Mucosa of stomach (tissue), 1 donor: ENCODE measurements around the gene ZMPSTE24.
A peak's percentile ranks its signal among the peaks of the same experiment; 100 is the strongest.
"Not testable (repeated sequence)": the region's sequence is repeated elsewhere in the genome, so short reads cannot be mapped to it uniquely, and the experiment has no call there.

Experiments
- H3K27me3 ChIP-seq: one replicate; pipeline ENCODE4 v1.7.0; 2013; ENCODE audit warnings: mild to moderate bottlenecking, low read length; ENCODE audit not compliant: control insufficient read depth, insufficient read depth
- H3K36me3 ChIP-seq: one replicate; pipeline ENCODE4 v1.7.0; 2013; ENCODE audit warnings: low read length; ENCODE audit not compliant: control insufficient read depth, insufficient read depth
- H3K4me1 ChIP-seq: one replicate; pipeline ENCODE4 v1.7.0; 2013; ENCODE audit warnings: mild to moderate bottlenecking, low read length; ENCODE audit not compliant: control insufficient read depth, insufficient read depth
- H3K4me3 ChIP-seq: one replicate; pipeline ENCODE4 v1.7.0; 2013; ENCODE audit warnings: low read length
- H3K9ac ChIP-seq: one replicate; pipeline ENCODE4 v1.7.0; 2013; ENCODE audit warnings: mild to moderate bottlenecking, low read length, moderate library complexity
- H3K9me3 ChIP-seq: one replicate; pipeline ENCODE4 v1.7.0; 2013; ENCODE audit warnings: mild to moderate bottlenecking, low read length, moderate library complexity; ENCODE audit not compliant: control insufficient read depth
- donor health status: Pancreatic carcinoma.

The ZMPSTE24 gene

GRCh38 chr1:40257688-40258444 lies at the start of gene ZMPSTE24:
Gene ZMPSTE24, plus strand, starts transcription at chr1:40258236. Its CDS starts 36 bp downstream, at chr1:40258272.
- peak within 1 kb of the TSS; percentile 78 for H3K4me3 ChIP-seq
- H3K9me3 ChIP-seq: no peaks in the 10 kb centered on the region
- H3K4me1 ChIP-seq: no peaks in the 10 kb centered on the region
- no peaks in the 10 kb centered on the region for H3K36me3 ChIP-seq
- H3K27me3 ChIP-seq: no peaks in the 10 kb centered on the region
- peak within 1 kb of the TSS; percentile 99 for H3K9ac ChIP-seq

- Histone ChIP-seq H3K9ac (no peak overlapping the region), H3K9me3 (no peaks in the 10 kb centered on the region), H3K27me3 (no peaks in the 10 kb centered on the region), H3K36me3 (no peaks in the 10 kb centered on the region), H3K4me3 (no peak overlapping the region), H3K4me1 (no peaks in the 10 kb centered on the region)
Measured at GRCh38 chr1:40210511-40211204, 47.4 kb upstream of the ZMPSTE24 start.

GRCh38 chr1:40218333-40218732 lies 39.7 kb upstream of the ZMPSTE24 start:
- no peak overlapping the region for H3K9ac ChIP-seq

GRCh38 chr1:40221471-40221905 lies 36.5 kb upstream of the ZMPSTE24 start:
- not testable (repeated sequence) for H3K36me3 ChIP-seq, H3K9ac ChIP-seq, H3K4me1 ChIP-seq, H3K4me3 ChIP-seq, H3K9me3 ChIP-seq, H3K27me3 ChIP-seq

More at GRCh38 chr1:40218333-40218732, 39.7 kb upstream of the ZMPSTE24 start:
- Histone ChIP-seq H3K9me3 (no peaks in the 10 kb centered on the region), H3K4me3 (no peak overlapping the region), H3K36me3 (no peaks in the 10 kb centered on the region), H3K27me3 (no peaks in the 10 kb centered on the region), H3K4me1 (no peaks in the 10 kb centered on the region)

GRCh38 chr1:40221977-40222772 lies 35.9 kb upstream of the ZMPSTE24 start:
- H3K9ac ChIP-seq: no peak overlapping the region
- no peaks in the 10 kb centered on the region for H3K27me3 ChIP-seq
- H3K36me3 ChIP-seq: no peaks in the 10 kb centered on the region
- H3K9me3 ChIP-seq: no peaks in the 10 kb centered on the region
- no peaks in the 10 kb centered on the region for H3K4me1 ChIP-seq
- no peak overlapping the region for H3K4me3 ChIP-seq

- Histone ChIP-seq H3K36me3 (no peaks in the 10 kb centered on the region), H3K9me3 (no peaks in the 10 kb centered on the region), H3K27me3 (no peaks in the 10 kb centered on the region), H3K4me3 (no peak overlapping the region), H3K4me1 (no peaks in the 10 kb centered on the region), H3K9ac (no peak overlapping the region)
Measured at GRCh38 chr1:40224040-40224439, 34.0 kb upstream of the ZMPSTE24 start.

- no peaks in the 10 kb centered on the region for H3K4me1 ChIP-seq
Measured at GRCh38 chr1:40226192-40226591, 31.8 kb upstream of the ZMPSTE24 start.

GRCh38 chr1:40232444-40232843 lies 25.6 kb upstream of the ZMPSTE24 start:
- Histone ChIP-seq H3K9me3 (no peaks in the 10 kb centered on the region), H3K27me3 (no peaks in the 10 kb centered on the region), H3K4me3 (no peak overlapping the region), H3K4me1 (no peaks in the 10 kb centered on the region), H3K9ac (no peak overlapping the region), H3K36me3 (peaks cover 14% of the 10 kb centered on the region)

More at GRCh38 chr1:40226192-40226591, 31.8 kb upstream of the ZMPSTE24 start:
- no peaks in the 10 kb centered on the region for H3K9me3 ChIP-seq
- no peaks in the 10 kb centered on the region for H3K36me3 ChIP-seq
- no peak overlapping the region for H3K4me3 ChIP-seq
- no peak overlapping the region for H3K9ac ChIP-seq
- no peaks in the 10 kb centered on the region for H3K27me3 ChIP-seq

- Histone ChIP-seq H3K27me3 (no peaks in the 10 kb centered on the region), H3K4me1 (peaks cover 15% of the 10 kb centered on the region), H3K9ac (no peak overlapping the region), H3K4me3 (no peak overlapping the region), H3K36me3 (peaks cover 8% of the 10 kb centered on the region), H3K9me3 (no peaks in the 10 kb centered on the region)
Measured at GRCh38 chr1:40239626-40240025, 18.4 kb upstream of the ZMPSTE24 start.

GRCh38 chr1:40240390-40240789 lies 17.6 kb upstream of the ZMPSTE24 start:
- peaks cover 23% of the 10 kb centered on the region for H3K4me1 ChIP-seq

GRCh38 chr1:40241362-40241761 lies 16.7 kb upstream of the ZMPSTE24 start:
- H3K9me3 ChIP-seq: no peaks in the 10 kb centered on the region
- H3K4me1 ChIP-seq: peaks cover 24% of the 10 kb centered on the region
- H3K36me3 ChIP-seq: peaks cover 8% of the 10 kb centered on the region
- no peaks in the 10 kb centered on the region for H3K27me3 ChIP-seq
- no peak overlapping the region for H3K4me3 ChIP-seq
- H3K9ac ChIP-seq: no peak overlapping the region

More at GRCh38 chr1:40240390-40240789, 17.6 kb upstream of the ZMPSTE24 start:
- Histone ChIP-seq H3K9me3 (no peaks in the 10 kb centered on the region), H3K4me3 (no peak overlapping the region), H3K9ac (no peak overlapping the region), H3K36me3 (peaks cover 8% of the 10 kb centered on the region), H3K27me3 (no peaks in the 10 kb centered on the region)

- Histone ChIP-seq H3K27me3 (no peaks in the 10 kb centered on the region), H3K4me1 (peaks cover 24% of the 10 kb centered on the region), H3K9me3 (no peaks in the 10 kb centered on the region)
Measured at GRCh38 chr1:40243351-40243750, 14.7 kb upstream of the ZMPSTE24 start.

More at GRCh38 chr1:40243351-40243750, 14.7 kb upstream of the ZMPSTE24 start:
- H3K9ac ChIP-seq: no peak overlapping the region
- H3K4me3 ChIP-seq: no peak overlapping the region
- no peaks in the 10 kb centered on the region for H3K36me3 ChIP-seq
